GM21515 (cell line): ENCODE data around the gene NDUFA11.
"Not testable (repeated sequence)": the region's sequence is repeated elsewhere in the genome, so short reads cannot be mapped to it uniquely, and the experiment has no call there.

Experiments
- ATAC-seq: cut with Tn5 transposase; IDR thresholded peaks from one replicate; pipeline ENCODE4 v1.9.1; 2021; ENCODE audit not compliant: unreplicated experiment

The NDUFA11 gene

GRCh38 chr19:5863030-5863665, 40.4 kb downstream of the NDUFA11 start:
- no peak for ATAC-seq

- ATAC-seq, result no peak
Measured at GRCh38 chr19:5857203-5858081, 46.1 kb downstream of the NDUFA11 start.

- ATAC-seq, result not testable (repeated sequence)
Measured at GRCh38 chr19:5855151-5855550, 48.4 kb downstream of the NDUFA11 start.

GRCh38 chr19:5854121-5854520, 49.5 kb downstream of the NDUFA11 start:
- not testable (repeated sequence) for ATAC-seq

- no peak for ATAC-seq
Measured at GRCh38 chr19:5851302-5851701, 52.3 kb downstream of the NDUFA11 start, which contains the start of gene FUT3. Gene FUT3, minus strand, starts transcription at chr19:5851449.

- ATAC-seq, result no peak
Measured at GRCh38 chr19:5850743-5851293, 52.8 kb downstream of the NDUFA11 start.

- ATAC-seq, result no peak
Measured at GRCh38 chr19:5850189-5850588, 53.4 kb downstream of the NDUFA11 start.

- ATAC-seq, result not testable (repeated sequence)
Measured at GRCh38 chr19:5848621-5849020, 55.0 kb downstream of the NDUFA11 start.

- not testable (repeated sequence) for ATAC-seq
Measured at GRCh38 chr19:5847846-5848245, 55.7 kb downstream of the NDUFA11 start.
